NCI-H187 treated with DMSO at 0.1 percent for 48 hours (cell line): Measurements from ENCODE around the gene KIAA1671.

Source experiments
- DNase-seq: peaks from one replicate; lab custom pipeline; 2025; lab: John Stamatoyannopoulos, UW

The KIAA1671 gene

DNA sequence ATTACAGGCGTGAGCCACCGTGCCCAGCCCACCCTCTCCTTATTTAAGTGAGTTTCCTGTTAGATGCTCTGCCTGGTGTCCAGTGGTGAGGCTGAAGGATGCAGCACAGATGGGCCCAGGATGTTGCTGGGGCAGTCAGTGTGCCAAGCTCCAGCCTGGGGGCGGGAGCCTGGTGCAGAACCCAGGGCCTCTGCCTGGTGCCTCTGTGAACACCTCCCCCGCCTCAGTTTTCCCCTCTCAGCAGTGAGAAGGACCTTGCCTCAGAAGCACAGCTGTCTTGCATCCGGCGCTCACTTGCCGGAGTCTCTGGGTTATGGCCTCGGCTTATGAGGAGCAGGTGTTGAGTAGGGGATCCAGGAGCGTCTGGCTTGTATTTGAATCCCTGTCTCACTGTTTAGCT, 116.2 kb downstream of the KIAA1671 start:
- no peak for DNase-seq

DNA sequence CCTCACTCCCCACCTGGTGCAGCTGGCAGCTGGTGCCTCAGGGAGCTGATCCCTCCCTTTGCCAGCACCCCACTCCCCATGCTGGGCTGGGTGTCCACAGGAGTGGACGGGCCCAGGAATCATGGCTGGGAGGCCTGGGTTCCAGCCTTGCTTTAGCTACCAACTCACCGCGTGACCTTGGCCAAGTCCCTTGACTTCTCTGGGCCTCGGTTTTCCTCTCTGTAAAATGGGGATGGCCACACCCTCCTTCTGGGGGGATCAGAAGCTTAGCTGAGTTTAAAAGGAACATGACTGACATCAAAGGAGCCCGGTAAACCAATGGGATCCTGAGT, 116.9 kb downstream of the KIAA1671 start:
- no peak for DNase-seq

DNA sequence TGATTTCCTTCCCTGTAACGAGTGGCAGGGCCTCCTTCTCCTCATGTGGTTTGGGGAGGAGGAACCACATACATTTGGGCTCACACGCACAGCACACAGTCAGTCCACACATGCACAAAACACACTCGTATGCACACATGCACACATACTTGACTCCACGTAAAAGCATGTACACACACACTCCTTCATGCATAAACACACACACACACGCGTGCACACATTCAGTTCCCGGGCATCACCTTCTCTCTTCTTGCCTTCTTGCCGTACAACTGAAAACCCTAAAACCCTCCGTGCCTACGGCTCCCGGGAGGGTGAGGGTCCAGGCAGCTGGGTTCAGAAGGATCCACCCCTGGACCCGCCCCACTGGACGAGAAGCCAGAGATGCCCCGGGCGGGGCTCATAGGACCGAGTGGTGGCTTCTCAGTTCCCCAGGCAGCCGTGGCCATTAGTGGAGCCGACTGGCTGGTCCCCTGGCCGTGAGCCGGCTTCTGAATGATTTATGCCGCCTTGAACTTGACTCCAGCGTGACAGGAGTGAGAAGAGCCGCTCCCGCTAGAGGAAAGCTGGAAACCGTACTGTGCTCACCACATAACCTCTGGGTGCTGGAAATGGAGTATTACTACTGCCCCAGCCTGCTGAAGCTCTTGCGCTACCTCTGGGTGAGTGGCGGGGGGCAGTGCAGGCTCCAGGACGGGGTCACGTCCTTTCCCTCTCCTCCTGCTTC, 117.4 kb downstream of the KIAA1671 start:
- DNase-seq: no peak

DNA sequence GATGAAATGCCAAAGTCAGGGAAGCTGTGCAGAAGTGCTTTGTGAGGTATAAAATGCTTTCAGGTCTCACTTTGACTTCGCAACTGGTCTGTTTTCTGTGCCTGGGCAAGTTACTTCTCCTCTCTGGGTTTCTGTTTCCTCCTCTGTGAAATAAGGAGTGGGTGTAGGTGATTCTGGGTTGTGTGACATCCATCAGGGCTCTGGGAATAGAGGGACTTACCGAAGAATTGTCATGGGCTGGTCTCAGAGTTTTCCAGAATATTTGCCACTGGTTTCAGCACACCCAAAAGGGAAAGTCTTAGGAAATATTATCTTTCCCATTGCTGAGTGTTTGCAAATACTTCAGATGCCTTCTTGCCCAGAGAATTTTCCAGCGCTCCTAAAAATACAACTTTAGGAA, 118.4 kb downstream of the KIAA1671 start:
- DNase-seq: no peak

DNA sequence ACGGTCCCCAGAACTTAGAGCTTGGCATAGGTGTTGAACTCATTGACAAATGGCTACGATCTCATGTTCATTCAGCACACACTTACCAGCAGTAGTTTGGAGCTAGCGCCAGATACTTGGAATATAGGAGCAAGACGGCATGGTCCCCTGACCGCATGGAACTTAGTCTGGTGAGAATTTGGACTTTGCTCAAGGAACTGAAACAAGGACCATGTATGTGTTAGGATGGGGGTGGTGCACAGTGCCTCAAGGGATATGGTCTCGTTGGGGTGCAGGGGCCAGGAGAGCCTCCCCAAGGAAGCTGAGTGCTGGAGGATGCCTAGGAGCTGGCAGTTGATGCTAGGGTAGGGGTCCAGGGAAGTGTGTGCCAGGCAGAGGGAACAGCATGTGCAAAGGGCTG, 119.2 kb downstream of the KIAA1671 start:
- no peak for DNase-seq

DNA sequence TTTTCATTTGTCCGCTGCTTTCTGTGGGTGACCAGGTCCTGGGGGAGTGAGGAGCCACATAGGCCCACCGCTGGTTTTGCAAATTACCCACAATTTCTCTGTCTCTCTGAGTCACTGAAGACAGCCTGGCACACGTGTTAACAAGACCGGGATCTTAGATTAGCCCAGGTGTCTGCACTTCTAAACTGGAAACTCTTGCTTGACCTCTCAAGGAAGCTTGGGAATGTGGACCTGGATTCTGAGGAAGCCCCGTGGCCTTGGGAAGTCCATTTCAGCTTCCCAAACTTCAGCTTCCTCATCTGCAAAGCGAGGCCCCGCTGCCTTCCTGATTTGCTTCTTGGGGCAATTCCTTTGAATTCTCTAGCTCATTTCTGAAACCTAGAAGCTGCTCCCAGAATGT, 119.9 kb downstream of the KIAA1671 start:
- DNase-seq: no peak

DNA sequence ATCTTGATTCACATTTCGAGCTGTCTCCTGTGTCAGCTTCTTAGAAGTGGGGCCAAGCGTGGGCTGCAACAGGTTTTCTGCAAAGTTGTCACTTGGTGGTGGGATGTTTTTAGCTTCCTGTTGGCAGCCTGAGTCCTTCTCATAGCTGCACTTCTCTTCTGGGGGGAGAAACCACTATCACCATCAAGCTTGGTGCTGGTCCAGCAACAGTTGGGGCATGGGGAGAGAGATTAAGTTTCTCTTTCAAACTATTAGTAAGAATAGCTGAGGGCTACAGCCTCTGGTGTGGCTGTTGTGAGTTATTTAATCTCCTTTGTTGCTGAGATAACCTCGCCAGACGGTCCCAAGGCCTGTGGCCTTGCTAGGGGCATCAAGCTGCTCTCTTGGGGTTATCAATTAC, 123.8 kb downstream of the KIAA1671 start:
- no peak for DNase-seq

DNA sequence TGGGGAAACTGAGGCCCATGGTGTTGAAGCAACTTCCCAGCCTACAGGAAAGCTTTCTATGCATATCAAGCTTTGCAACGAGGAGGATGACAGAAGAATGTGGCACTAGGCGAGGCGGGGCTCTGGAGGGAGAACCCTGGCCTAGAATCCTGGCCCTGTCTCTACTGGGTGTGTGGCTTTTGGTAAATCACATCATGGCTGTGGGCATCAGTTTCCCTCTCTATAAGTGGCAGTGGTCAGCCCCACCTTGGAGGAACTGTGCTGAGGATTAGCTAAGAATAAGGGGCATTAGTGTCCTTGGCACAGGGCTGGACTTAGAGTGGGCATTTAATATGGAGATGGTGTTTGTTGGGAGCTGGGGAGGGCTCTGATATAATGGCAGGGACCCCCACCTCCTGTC, 124.5 kb downstream of the KIAA1671 start:
- no peak for DNase-seq

DNA sequence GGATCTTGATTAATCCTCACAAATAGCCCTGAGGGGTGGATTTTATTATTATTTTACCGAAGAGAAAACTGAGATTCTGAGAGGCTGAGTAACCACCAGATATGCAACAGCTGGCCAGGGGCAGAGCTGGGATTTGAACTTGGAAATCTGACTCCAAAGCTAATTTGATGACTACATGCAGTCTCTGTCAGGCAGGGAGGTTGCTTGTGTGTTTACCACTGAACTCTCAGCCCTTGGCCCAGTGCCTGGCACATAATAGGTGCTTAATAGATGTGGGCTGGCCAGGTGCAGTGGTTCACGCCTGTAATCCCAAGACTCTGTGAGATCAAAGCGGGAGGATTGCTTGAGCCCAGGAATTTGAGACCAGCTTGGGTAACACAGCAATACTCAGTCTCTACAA, 125.4 kb downstream of the KIAA1671 start:
- no peak for DNase-seq

DNA sequence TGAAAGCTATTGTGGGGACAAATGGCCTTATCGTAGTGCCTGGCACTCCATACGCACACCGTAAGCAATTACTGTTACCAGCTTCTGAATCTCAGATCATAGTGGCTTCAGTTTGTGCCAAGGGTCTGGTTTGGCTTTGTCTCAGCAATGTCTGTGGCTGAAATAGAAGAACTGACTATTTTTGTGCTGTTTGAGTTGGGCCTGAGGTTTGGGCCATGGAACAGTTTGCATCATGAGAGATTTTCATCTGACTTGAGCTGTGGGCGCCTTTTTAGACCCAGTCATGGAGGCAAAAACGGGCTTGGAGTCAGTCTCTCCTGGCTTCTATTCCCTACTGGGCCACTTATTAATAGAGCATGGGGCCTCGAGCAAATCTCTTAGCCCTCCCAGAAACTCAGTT, 126.1 kb downstream of the KIAA1671 start:
- no peak for DNase-seq

DNA sequence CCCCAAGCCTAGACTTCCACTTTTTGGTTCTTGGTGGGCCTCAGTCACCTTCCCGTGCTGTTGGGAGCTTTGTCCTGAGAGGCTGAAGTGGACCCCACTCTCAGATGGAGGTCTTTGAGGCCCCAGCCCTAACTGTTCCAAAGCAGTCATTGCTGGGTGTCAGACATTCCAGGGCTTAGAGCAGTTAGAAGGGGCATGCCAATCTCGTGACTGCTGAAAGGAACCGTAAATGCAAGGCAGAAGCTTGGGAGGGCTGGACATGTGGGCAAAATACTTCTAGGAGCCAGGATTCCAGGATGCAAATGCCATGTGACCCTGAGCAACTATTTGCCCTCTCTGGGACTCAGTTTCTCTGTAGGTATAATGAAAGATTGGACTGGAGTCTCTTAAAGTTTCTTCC, 128.3 kb downstream of the KIAA1671 start:
- DNase-seq: no peak

DNA sequence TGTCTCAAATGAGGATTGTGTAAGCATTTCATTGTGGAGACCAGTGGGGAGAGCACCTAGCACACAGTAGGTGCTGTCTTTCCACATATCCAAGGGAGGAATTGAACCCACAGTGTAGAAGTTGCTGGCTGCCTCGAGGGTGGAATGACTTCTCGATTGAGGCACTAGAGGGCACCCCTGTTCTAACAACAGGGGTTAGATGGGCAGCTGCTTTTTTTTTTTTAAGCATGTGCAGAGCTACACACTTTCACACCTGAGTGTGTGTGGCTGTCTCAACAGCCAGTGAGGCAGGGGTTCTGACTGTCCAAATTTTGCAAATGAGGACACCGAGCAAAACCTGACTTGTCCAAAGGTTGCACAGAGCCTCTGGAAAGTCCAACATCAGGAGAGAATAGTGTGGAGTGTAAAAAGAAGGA, 128.9 kb downstream of the KIAA1671 start:
- DNase-seq: no peak

DNA sequence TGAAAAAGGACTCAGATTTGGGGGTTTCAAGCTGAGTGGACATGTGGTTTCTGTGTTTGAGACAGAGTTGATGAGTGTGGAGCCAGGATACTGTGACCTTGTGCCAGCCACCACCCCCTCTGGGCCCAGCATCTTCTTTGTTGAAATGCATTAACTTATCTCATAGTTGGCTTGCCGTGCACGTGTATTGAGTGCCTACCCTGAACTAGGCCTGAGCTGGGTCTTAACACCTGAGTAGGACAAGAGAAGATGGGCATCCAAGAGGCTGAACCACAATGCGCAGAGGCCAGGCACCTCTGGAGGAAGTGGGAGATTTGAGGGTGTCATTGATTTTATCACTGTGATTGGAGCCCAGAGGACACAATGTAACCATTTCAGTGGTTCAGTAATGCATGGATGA, 129.6 kb downstream of the KIAA1671 start:
- DNase-seq: no peak

DNA sequence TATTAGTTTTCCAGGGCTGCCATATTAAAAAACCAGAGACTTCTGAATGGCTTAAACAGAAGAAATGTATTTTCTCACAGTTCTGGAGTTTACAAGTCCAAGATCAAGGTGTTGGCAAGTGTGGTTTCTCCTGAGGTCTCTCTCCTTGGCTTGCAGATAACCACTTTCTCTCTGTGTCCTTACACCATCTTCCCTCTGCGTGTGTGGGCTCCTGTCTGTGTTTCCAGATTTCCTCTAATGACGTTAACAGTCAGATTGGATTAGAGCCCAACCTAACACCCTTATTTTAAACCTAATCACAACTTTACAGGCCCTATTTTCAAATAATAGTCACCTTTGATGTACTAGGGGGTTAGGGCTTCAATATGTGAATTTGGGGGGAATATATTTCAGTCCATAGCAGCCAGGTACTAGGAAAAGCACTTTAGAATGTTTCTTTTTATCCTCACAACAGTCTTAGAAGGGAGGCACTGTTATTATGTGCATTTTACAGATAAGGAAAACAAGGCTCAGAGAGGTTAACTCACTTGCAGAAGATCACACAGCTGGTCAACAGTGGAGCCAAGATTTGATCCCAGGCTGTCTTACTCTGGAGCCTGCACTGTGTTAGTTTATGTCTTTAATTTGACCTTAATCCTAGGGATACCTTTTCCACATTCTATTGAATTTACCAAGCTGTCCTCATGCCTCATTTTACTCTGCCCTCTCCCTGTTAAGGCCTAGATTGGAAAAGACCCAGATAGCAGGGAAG, 130.7 kb downstream of the KIAA1671 start:
- no peak for DNase-seq

DNA sequence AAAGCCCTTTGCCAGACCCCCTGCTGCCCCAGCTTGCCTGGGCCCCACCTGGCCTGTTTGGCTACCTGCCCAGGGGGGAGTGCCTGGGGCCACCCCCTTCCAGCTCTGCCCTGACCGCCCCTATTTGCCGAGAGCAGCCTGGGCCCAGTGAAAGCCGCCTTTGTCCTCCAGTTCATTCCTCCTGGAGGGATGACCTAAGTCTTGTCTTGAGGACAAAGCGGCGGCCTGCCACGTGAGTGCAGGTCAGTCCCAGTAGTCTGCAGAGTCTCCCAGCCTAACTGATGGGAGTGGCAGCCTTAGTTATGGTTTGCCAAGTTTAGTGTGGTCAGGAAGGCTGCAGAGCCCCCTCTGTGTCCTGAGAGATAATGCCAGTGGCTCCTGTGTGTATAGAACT, 131.3 kb downstream of the KIAA1671 start:
- no peak for DNase-seq

DNA sequence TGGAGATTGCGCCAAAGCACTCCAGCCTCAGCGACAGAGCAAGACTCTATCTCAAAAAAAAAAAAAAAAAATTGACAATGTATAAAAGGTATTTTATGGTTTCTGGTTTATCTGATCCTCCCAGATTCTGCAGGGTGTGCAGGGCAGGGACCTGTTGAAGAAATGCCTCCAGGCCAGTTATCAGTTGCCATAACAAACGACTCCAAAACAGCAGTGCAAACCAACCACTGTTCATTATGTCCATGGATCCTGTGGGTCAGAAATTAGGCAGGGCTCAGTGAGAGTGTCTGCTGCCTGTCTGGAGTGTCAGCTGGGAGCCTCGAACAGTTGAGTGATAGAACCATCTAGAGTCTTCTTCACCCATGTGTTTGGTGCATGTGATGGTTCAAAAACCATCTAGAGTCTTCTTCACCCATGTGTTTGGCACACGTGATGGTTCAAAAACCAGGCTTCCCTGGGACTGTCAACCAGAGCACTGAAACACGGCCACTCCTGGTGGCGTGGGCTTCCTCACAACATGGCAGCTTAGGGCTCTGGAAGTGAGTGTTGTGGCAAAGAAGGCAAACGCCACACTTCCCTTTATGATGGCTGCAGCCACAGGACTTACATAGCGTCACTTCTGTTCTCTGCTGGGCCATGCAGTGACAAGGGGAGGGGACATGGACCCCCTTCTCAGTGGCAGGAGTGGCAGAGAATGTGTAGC, 132.0 kb downstream of the KIAA1671 start:
- DNase-seq: no peak

DNA sequence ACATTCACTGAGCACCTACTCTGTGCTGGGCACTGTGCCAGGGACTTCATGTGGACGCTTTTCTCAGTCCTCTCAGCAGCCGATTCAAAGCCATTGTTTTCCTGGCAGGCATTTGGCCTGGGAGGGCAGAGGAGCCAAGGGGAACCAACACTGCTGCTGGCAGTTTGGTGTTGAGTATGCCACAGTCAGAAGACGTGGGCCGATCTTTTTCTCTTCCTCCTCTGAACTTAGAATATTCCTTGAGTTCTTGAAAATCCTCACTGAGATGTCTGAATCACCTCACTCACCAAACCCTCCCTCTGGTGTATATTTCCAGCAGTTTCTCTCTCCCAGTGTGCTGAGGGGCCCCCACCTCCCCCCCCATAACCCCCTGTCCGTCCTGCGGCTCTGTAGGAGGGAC, 132.6 kb downstream of the KIAA1671 start:
- DNase-seq: no peak

DNA sequence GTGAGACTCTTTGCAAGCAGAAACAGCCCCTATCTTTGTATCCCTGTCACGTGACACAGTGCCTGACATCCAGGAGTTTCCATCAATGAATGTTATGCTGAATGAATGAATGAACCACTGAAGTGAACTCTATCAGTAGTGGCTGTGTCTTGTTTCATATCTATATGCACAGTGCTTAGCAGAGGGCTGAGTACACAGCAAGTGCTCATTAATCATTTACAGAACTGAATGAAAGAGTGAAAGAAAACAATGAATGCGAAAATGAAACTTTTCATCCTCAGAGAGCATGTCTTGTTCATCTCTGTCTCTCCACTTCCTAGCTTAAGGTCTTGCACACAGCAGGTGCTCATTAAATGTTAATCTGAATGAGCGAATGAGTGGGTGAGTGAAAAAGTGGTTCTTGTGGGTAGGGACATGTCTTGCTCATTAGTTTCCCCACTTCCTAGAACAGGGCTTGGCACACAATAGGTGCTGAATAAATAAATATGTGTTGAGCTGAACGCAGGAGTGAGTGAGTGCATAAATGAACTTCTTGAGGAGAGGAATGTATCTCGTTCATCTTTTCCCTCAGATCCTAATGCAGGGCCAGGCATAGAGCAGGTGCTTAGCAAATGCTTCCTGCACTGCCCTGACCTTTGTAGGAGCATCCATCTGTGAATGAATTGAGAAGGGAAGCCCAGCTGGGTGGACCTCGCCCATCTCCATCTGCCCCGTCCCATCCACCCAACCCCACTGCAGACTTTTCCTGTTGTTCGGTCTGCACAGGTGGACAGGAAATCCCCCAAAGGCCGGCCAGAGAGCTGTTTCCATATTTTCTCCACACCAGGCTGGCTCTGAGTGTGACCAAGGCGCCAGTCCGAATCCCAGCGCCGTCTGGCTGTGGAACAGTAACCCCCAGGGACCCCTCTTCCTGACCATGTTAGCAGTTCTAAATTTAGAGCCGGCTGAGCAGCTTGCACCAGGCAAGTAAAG, 133.7 kb downstream of the KIAA1671 start:
- DNase-seq: no peak

DNA sequence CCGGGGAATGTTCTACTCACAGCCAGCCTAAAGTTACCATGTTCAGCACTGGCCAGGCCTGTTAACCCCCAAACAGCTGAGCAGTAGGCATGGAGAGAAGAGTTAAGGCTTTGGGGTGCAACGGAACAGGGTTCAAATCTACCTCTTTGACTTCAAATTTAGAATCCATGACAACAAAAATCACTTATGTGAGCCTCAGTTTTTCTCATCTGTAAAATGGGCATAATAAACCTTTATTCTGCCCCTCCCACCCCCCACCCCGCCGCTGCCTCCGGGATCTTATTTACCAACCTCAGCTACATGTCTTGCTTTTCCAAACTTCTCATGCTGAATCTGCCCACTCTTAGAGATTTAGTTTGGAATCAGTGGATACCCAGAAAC, 134.4 kb downstream of the KIAA1671 start:
- no peak for DNase-seq

DNA sequence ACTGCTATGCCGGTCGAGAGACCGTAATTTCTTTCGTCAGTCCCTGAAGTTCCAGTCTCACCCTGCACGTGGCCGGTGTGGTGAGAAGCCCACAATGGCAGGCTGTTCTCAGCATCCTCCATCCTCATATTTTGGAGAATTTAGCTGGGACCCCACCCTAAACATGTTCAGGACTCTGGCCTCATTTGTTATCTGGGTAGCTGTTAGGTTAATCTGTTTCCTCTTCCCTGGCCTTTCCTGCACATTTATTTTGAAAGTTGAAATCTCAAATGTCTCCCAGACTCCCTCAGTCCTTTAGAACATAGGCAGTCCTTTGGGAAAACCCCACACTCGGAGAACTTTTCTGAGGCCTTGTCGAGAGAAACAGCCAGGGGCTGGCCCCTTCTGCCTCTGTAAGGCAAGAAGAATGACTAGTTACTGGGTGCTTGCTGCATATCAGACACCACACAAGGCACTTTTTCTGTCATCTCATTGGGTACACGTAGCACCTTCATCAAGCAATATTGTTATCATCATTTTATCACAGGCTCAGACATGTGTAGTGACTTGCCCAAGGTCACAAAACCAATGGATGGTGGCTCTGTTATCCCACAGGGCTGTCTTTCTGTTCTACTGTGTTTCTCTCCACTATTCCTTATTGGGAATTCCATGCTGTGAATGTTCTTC, 137.8 kb downstream of the KIAA1671 start:
- DNase-seq: no peak

DNA sequence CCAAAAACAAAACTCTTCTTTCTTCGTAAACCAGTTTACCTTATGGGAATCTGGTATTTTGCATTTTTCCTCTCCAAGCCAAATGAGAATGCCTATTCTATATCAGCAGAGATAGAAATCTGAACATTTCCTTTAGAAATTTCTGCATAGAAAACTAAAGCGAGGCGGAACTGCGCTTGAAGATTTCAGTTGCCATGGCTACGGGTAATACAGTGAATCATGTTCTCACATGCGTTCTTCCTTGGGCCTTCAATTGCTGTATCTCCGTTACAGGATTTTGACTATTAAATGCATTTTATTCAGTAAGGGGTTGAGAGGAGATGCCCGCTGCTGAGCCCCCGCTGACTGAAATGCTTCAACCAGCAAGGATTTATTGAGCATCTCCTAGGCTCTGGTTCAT, 138.9 kb downstream of the KIAA1671 start:
- no peak for DNase-seq

DNA sequence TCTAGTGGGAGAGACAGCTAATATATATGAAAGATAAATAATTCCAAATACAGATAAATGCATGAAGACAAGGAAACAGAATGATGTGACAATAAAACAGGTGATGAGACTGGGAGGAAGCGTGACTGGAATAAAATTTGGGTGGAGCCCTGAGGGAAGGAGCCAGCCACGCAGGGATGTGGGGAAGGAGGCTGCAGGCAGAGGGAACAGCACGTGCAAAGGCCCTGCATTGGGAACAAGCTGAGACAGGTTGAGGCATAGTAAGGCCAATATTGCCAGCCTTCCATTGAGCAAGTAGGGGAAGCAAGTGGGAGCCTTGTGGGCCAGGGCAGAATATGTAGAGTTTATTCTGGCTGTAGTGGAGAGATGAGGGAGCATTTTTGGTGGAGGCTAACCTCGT, 139.6 kb downstream of the KIAA1671 start:
- DNase-seq: no peak
